Heart left ventricle (tissue), 13 donors: ENCODE measurements around the gene IPO11.

Experiments
- CTCF ChIP-seq, 12 donors: fragments of 200-600 bp; sonication (generic) in 4 of 12; IDR thresholded peaks; one replicate each; pipeline versions ENCODE4 v1.5.0 to v1.8.0; 2018 to 2022; ENCODE audit warnings: antibody characterized with exemption in 12 of 12, mild to moderate bottlenecking in 5 of 12
- POLR2A ChIP-seq, 2 donors: fragments of 450-650 bp; IDR thresholded peaks; one replicate each; pipeline ENCODE4 v1.6.1; 2017; ENCODE audit warnings: antibody characterized with exemption in 2 of 2, mild to moderate bottlenecking in 2 of 2, moderate library complexity in 2 of 2
- donor health status: ischemic (EF 13 %, LVEDD 7.1; RV severe dilation, severe dysfunction).
- donor health status: DM: no; HTN: yes; CAD: no.
- donor health status: DM: no; HTN: no; CAD: no.
- donor health status: ischemic (EF 25% LVEDD 6.9; RV normal size, moderate dysfunction).
- donor health status: ischemic (EF 25% LVEDD 5.7; RV mildly dilated, moderate dysfunction).
- donor health status: ischemic (EF 35%, LVEDD 5.7; RV mildly dilated, moderate dysfunction).
- donor health status: nonischemic (EF 11% LVEDD 7.7; RV severe dilation, severe dysfunction).
- donor health status: DM: yes; HTN: yes; CAD: no.
- donor health status: PGD.
- donor health status: ischemic (EF 29% LVEDD 5.4; RV normal size, mild dysfunction).
- donor health status: nonischemic (EF 23%, LVEDD 6.1; RV moderate dilation, normal function).

GRCh38 chr5:62640446-62640845 is 227.9 kb downstream of the IPO11 start:
- TF ChIP-seq CTCF (IDR thresholded peaks at IDR 0.05) (no peak), POLR2A (IDR thresholded peaks at IDR 0.05) (no peak)
